D721Med (cell line): ENCODE data around the gene NT5C1B.

Source experiments
- DNase-seq: peaks from one replicate; pipeline ENCODE4 v3.0.0; 2011; ENCODE audit warnings: low spot score; ENCODE audit not compliant: insufficient read length
- FAIRE-seq: peaks from 2 replicates; lab custom pipeline; 2011; peaks lifted over from hg19 to GRCh38; lab: Jason Lieb, UNC
- CTCF ChIP-seq: IDR thresholded peaks from 2 replicates; pipeline ENCODE4 v1.5.1; 2012; ENCODE audit warnings: mild to moderate bottlenecking, control low read depth; ENCODE audit not compliant: insufficient read depth; ENCODE audit errors: missing control alignments

Gene NT5C1B

GRCh38 chr2:18602298-18602697, 12.9 kb upstream of the NT5C1B start:
- no peak for FAIRE-seq
- DNase-seq, result no peak
- no peak for TF ChIP-seq CTCF

- TF ChIP-seq CTCF, result no peak
- no peak for FAIRE-seq
Observed at GRCh38 chr2:18600255-18600613, 10.9 kb upstream of the NT5C1B start.

GRCh38 chr2:18599509-18600254, 10.3 kb upstream of the NT5C1B start:
- TF ChIP-seq CTCF, result no peak
- FAIRE-seq (no peak), DNase-seq (no peak)

More at GRCh38 chr2:18600255-18600613, 10.9 kb upstream of the NT5C1B start:
- DNase-seq, result no peak

- FAIRE-seq (no peak), DNase-seq (no peak)
Observed at GRCh38 chr2:18598848-18599484, 9.6 kb upstream of the NT5C1B start.

GRCh38 chr2:18597618-18598017, 8.2 kb upstream of the NT5C1B start:
- FAIRE-seq, result no peak
- DNase-seq, result no peak
- no peak for TF ChIP-seq CTCF

More at GRCh38 chr2:18598848-18599484, 9.6 kb upstream of the NT5C1B start:
- TF ChIP-seq CTCF, result no peak

- TF ChIP-seq CTCF, result no peak
- FAIRE-seq, result no peak
Observed at GRCh38 chr2:18596993-18597392, 7.6 kb upstream of the NT5C1B start.

GRCh38 chr2:18593496-18593895, 4.1 kb upstream of the NT5C1B start:
- TF ChIP-seq CTCF, result no peak
- DNase-seq, result no peak
- no peak for FAIRE-seq

More at GRCh38 chr2:18596993-18597392, 7.6 kb upstream of the NT5C1B start:
- no peak for DNase-seq
